ENCODE measurements around the gene CBX3.
"Not testable (repeated sequence)": the region's sequence is repeated elsewhere in the genome, so short reads cannot be mapped to it uniquely, and the experiment has no call there.

The CBX3 gene

GRCh38 chr7:26201247-26202018 is at the start of gene CBX3:
TSS of gene CBX3 (plus strand) at chr7:26201745. CDS start at chr7:26202999, 1,254 bp downstream.
- peak in 5 of 6 experiments; percentile 81 to 95 (median 91) for DNase-seq

- peak; percentile 54 to 76 (median 72) for DNase-seq
These were observed 49.4 kb upstream of the CBX3 start, which contains the start of gene NFE2L3 for GRCh38 chr7:26151953-26152781. TSS of gene NFE2L3 (plus strand) at chr7:26152198. CDS start at chr7:26152499, 301 bp downstream.

DNA sequence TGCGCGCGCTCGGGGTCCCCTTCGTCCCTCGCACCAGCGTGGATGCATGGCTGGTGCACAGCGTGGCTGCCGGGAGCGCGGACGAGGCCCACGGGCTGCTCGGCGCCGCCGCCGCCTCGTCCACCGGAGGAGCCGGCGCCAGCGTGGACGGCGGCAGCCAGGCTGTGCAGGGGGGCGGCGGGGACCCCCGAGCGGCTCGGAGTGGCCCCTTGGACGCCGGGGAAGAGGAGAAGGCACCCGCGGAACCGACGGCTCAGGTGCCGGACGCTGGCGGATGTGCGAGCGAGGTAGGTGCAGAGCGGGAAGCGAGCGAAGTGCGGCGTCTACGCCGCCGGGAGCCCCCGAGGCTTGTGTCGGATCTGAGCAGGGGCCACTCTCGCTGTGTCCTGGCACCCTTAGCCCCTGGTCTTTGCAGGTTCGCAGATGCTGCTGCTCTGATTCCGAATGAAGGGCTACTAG is 48.7 kb upstream of the CBX3 start:
- peak in 5 of 6 experiments; percentile 9 to 62 (median 20) for DNase-seq

DNA sequence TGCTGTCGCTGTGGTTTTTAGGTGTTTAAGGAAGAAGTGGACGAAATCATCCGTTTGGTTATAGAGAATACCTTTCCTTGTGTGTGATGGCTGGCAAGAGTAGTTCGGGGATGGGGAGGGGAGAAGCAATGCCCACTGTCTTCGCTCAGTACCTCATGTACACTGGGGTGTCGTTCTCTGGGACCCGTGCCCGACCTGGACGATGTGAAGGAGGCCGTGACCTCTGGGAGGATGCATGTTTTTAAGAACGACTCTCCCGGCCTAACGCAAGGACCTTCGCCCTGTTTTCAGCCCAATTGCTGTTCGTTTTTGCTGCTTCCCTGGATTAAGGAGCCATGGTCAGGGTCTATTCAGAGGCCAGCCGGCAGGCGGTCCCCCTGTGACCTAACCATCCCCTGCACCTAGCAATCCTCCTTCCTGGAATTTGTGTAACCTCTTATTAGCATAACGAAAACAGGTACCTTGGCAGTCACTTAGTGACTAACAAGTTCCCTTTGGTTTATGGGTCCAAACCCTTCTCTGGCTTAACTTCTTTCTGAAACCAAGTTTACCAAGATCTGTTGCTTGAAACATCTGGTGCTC is 48.2 kb upstream of the CBX3 start:
- DNase-seq: no peak

- DNase-seq: no peak
These were observed 47.4 kb upstream of the CBX3 start for GRCh38 chr7:26153823-26154783.

- no peak for DNase-seq
These were observed 45.8 kb upstream of the CBX3 start for GRCh38 chr7:26155531-26156375.

DNA sequence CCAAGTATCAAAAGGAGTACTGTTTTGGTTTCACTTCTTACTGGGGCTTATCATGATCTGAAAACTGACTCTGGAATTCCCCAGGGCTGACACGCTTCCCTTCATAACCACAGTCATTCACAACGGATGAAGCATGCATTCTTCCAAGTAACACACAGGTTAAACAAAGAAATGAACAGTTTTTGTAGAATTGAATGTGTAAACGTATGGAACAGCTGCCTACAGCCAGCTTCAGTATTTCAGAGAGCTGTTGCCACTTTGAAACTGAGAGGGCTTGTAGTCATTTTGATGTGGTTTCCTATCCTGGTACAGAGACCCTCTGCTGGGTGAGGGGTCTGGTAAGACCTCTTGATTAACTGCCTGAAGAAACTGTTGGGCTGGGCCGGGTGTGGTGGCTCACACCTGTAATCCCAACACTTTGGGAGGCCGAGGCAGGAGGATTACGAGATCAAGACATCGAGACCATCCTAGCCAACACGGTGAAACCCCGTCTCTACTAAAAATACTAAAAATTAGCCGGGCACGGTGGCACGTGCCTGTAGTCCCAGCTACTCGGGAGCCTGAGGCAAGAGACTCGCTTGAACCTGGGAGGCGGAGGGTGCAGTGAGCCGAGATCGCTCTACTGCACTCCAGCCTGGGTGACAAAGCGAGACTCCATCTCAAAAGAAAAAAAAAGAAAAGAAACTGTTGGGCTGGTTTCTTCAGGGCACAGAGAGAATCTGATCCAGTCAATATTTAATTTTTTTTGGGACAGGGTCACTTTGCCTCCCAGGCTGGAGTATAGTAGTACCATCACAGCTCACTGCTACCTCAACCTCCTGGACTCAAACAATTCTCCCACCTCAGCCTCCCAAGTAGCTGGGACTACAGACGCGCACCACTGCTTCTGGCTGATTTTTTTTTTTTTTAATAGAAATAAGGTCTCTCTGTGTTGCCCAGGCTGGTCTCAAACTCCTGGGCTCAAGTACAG is 44.8 kb upstream of the CBX3 start:
- DNase-seq: peak; percentile 25 to 57 (median 42)

GRCh38 chr7:26157520-26158105 is 43.9 kb upstream of the CBX3 start:
- no peak for DNase-seq

DNA sequence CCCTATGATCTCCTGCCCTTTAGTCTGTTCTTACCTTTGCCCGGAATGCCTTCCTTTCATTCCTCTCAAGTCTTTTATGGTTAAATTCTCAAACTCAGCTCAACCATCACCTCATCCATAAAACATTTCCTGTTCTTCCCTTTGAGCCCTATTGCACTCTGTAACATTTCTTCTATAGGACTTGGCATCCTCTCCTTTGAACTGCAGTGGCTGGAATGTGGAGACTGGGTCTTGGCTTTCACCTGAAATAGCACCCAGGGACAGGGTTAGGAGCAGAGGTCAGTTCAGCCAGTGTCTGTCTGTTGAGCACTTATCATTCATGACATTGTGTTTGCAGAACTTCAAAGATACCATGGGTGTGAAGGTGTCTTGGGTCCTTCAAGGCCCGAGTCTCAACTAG is 42.3 kb upstream of the CBX3 start:
- no peak for DNase-seq

- no peak for DNase-seq
These were observed 40.6 kb upstream of the CBX3 start for GRCh38 chr7:26160896-26161295.

GRCh38 chr7:26162431-26162830 is 39.1 kb upstream of the CBX3 start:
- no peak for DNase-seq

GRCh38 chr7:26163804-26164203 is 37.7 kb upstream of the CBX3 start:
- not testable (repeated sequence) for DNase-seq

GRCh38 chr7:26165950-26166683 is 35.4 kb upstream of the CBX3 start:
- no peak for DNase-seq

GRCh38 chr7:26166684-26167266 is 34.8 kb upstream of the CBX3 start:
- DNase-seq: no peak

GRCh38 chr7:26167303-26167934 is 34.1 kb upstream of the CBX3 start:
- no peak for DNase-seq

- DNase-seq: no peak
These were observed 33.0 kb upstream of the CBX3 start for GRCh38 chr7:26168458-26169023.

DNA sequence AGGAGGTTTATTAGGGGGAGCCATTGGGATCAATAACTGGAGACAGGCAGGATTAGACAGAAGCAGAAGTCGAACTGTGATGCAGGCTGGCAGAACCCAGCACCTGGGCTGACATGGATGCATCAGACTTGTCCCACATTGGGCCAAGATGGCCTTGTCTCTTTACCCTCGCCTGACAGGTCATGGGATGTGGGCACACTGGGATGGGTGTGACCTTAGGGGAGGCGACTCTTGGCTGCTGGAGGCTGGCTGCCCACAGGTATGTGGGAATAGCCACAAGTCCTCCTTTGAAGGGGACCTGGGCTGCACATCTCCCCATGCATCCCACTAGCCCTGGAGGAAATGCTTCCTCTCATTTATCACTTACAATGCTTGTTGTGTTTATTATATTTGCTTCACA is 32.3 kb upstream of the CBX3 start:
- DNase-seq: no peak

- DNase-seq: no peak
These were observed 30.9 kb upstream of the CBX3 start for GRCh38 chr7:26170663-26171062.

Measured in stimulated activated naive CD4-positive, alpha-beta T cell (primary cell).